Body of pancreas (tissue), 4 donors: Measurements from ENCODE around the gene GNS.

ENCODE experiments used
- POLR2A ChIP-seq, 3 donors: fragments of 450-650 bp; IDR thresholded peaks; one replicate each; pipeline ENCODE4 v1.6.1; 2016; ENCODE audit warnings: antibody characterized with exemption in 3 of 3, mild to moderate bottlenecking in 2 of 3
- TF ChIP-seq, protein P1 (sequence below), 7 experiments: fragments of 450-650 bp in 4 of 7; fragments of 200-600 bp in 3 of 7; sonication (generic) in 3 of 7; IDR thresholded peaks; one replicate each; pipeline ENCODE4 v1.5.1; 2016 to 2019; ENCODE audit warnings: antibody characterized with exemption in 7 of 7

DNA sequence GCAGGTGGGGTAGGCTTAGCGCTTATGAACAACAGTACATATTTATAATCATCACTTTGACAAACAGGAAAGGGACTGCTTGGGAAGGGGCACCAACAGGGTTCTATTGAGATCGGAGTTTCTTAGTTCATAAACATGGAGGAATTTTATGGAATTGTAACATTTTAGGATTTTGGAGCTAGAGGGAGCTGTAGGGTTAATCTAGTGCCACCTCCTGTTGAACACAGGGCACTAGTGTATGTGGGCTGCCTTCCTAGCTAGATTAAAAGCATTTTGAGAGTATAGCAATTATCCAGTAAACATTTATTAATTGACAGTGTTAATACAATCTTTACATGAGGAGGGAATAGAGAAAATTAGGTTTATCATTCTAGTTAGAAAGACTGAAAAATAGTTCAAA is 42.2 kb upstream of the GNS start:
- TF ChIP-seq, protein P1, sequence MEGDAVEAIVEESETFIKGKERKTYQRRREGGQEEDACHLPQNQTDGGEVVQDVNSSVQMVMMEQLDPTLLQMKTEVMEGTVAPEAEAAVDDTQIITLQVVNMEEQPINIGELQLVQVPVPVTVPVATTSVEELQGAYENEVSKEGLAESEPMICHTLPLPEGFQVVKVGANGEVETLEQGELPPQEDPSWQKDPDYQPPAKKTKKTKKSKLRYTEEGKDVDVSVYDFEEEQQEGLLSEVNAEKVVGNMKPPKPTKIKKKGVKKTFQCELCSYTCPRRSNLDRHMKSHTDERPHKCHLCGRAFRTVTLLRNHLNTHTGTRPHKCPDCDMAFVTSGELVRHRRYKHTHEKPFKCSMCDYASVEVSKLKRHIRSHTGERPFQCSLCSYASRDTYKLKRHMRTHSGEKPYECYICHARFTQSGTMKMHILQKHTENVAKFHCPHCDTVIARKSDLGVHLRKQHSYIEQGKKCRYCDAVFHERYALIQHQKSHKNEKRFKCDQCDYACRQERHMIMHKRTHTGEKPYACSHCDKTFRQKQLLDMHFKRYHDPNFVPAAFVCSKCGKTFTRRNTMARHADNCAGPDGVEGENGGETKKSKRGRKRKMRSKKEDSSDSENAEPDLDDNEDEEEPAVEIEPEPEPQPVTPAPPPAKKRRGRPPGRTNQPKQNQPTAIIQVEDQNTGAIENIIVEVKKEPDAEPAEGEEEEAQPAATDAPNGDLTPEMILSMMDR (IDR thresholded peaks at IDR 0.05) = no peak
- no peak for TF ChIP-seq POLR2A (IDR thresholded peaks at IDR 0.05)
